ENCODE results near the gene SFTPA2. TPM values are rescaled to one million over a fixed set of nuclear protein-coding genes. Genes with fewer than 3 reads are reported as not detected.
A peak's percentile ranks its signal among the peaks of the same experiment; 100 is the strongest.
"Not testable (repeated sequence)": the region's sequence is repeated elsewhere in the genome, so short reads cannot be mapped to it uniquely, and the experiment has no call there.

Gene SFTPA2
- total RNA-seq, 2 experiments from 2014 or later = not detected

- Mint-ChIP-seq H3K4me3 (no peak overlapping the region), H3K36me3 (peaks cover 3% of the 10 kb centered on the region), H3K27ac (no peak overlapping the region), H3K9me3 (ENCODE audit: low read depth) (no peaks in the 10 kb centered on the region), H3K27me3 (peaks cover 44% of the 10 kb centered on the region), H3K4me1 (peaks cover 17% of the 10 kb centered on the region)
- CTCF ChIA-PET = no interaction called here
- no peak for ATAC-seq
- DNase-seq = no peak
These were observed 23.3 kb upstream of the SFTPA2 start for GRCh38 chr10:79583488-79584024.

GRCh38 chr10:79582954-79583353, 22.7 kb upstream of the SFTPA2 start:
- peak; percentile 58 for DNase-seq

GRCh38 chr10:79582096-79582495, 21.9 kb upstream of the SFTPA2 start:
- no peak overlapping the region for H3K4me3 Mint-ChIP-seq
- peaks cover 17% of the 10 kb centered on the region for H3K4me1 Mint-ChIP-seq
- no peaks in the 10 kb centered on the region for H3K9me3 Mint-ChIP-seq (ENCODE audit: low read depth)
- no peak overlapping the region for H3K27ac Mint-ChIP-seq
- DNase-seq (no peak), ATAC-seq (no peak)
- H3K36me3 Mint-ChIP-seq = peaks cover 3% of the 10 kb centered on the region
- H3K27me3 Mint-ChIP-seq = peaks cover 48% of the 10 kb centered on the region
- CTCF ChIA-PET = no interaction called here

More at GRCh38 chr10:79582954-79583353, 22.7 kb upstream of the SFTPA2 start:
- Mint-ChIP-seq H3K27me3 (peaks cover 43% of the 10 kb centered on the region), H3K4me1 (peaks cover 17% of the 10 kb centered on the region)
- CTCF ChIA-PET; H3K9me3 Mint-ChIP-seq (ENCODE audit: low read depth); H3K4me3 Mint-ChIP-seq; H3K27ac Mint-ChIP-seq; H3K36me3 Mint-ChIP-seq: not testable (repeated sequence)
- ATAC-seq = peak; percentile 61

DNA sequence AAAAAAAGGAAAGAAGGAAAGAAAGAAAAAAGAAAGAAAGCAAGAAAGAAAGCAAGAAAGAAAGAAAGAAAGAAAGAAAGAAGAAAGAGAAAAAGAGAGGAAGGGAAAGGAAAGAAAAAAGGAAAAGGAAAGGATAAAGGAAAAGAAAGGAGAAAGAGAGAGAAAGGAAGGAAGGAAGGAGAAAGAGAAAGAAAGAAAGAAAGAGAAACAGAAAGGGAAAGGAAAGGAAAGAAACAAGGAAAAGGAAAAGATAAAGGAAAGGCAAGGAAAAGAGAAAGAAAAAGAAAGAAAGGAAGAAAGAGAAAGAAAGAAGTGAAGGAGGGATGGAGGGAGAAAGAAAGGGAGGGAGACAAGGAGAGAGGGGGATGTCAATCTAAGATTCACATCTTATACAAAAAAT, 20.8 kb upstream of the SFTPA2 start:
- H3K27ac Mint-ChIP-seq = no peak overlapping the region
- H3K36me3 Mint-ChIP-seq = peaks cover 3% of the 10 kb centered on the region
- H3K4me3 Mint-ChIP-seq = no peak overlapping the region
- ATAC-seq = no peak
- CTCF ChIA-PET = no interaction called here
- DNase-seq = no peak
- H3K27me3 Mint-ChIP-seq = peaks cover 49% of the 10 kb centered on the region
- peaks cover 17% of the 10 kb centered on the region for H3K4me1 Mint-ChIP-seq
- no peaks in the 10 kb centered on the region for H3K9me3 Mint-ChIP-seq (ENCODE audit: low read depth)

DNA sequence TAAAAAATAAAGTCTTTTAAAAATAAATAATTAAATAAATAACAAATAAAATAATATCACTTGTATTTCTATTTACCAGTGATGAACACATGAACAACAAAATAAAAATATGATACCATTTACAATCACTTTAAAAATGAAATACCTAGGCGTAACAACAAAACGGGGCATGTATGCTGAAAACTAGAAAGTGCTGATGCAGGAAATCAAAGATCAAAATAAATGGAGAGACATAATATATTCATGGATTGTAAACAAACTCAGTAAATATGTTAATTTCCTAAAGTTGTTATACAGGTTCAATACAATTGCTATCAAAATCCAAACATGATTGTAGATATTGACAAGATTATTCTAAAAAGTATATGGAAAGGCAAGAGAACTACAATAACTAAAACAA, 19.2 kb upstream of the SFTPA2 start:
- Mint-ChIP-seq H3K27ac (no peak overlapping the region), H3K4me1 (peaks cover 17% of the 10 kb centered on the region), H3K36me3 (peaks cover 3% of the 10 kb centered on the region), H3K4me3 (no peak overlapping the region), H3K9me3 (ENCODE audit: low read depth) (no peaks in the 10 kb centered on the region), H3K27me3 (peaks cover 50% of the 10 kb centered on the region)
- CTCF ChIA-PET = no interaction called here
- DNase-seq = no peak
- ATAC-seq = no peak

DNA sequence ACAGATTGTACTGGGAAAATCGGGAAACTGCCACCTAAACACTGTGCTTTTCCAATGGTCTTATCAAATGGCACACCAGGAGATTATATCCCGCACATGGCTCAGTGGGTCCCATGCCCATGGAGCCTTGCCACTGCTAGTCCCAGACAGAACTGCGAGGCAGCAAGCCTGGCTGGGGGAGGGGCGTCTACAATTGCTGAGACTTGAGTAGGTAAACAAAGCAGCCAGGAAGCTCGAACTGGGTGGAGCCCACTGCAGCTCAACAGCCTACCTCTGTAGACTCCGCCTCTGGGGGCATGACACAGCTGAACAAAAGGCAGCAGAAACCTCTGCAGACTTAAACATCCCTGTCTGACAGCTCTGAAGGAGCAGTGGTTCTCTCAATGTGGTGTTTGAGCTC, 10.4 kb upstream of the SFTPA2 start:
- peaks cover 79% of the 10 kb centered on the region for H3K27me3 Mint-ChIP-seq
- DNase-seq; CTCF ChIA-PET; ATAC-seq; H3K36me3 Mint-ChIP-seq; H3K4me3 Mint-ChIP-seq; H3K27ac Mint-ChIP-seq; H3K9me3 Mint-ChIP-seq (ENCODE audit: low read depth); H3K4me1 Mint-ChIP-seq: not testable (repeated sequence)

GRCh38 chr10:79563426-79563825, 3.2 kb upstream of the SFTPA2 start:
- Mint-ChIP-seq H3K36me3 (peaks cover 1% of the 10 kb centered on the region), H3K27me3 (peaks cover 41% of the 10 kb centered on the region), H3K27ac (no peak overlapping the region), H3K4me1 (peaks cover 5% of the 10 kb centered on the region), H3K4me3 (no peak overlapping the region), H3K9me3 (ENCODE audit: low read depth) (no peaks in the 10 kb centered on the region)
- CTCF ChIA-PET = interaction anchor here (0.7 to 1.2 kb wide), 2 partner anchors 14 to 26 kb away, joined by 3 to 4 read pairs; no protein-coding TSS in a partner anchor
- no peak for ATAC-seq
- no peak for DNase-seq

DNA sequence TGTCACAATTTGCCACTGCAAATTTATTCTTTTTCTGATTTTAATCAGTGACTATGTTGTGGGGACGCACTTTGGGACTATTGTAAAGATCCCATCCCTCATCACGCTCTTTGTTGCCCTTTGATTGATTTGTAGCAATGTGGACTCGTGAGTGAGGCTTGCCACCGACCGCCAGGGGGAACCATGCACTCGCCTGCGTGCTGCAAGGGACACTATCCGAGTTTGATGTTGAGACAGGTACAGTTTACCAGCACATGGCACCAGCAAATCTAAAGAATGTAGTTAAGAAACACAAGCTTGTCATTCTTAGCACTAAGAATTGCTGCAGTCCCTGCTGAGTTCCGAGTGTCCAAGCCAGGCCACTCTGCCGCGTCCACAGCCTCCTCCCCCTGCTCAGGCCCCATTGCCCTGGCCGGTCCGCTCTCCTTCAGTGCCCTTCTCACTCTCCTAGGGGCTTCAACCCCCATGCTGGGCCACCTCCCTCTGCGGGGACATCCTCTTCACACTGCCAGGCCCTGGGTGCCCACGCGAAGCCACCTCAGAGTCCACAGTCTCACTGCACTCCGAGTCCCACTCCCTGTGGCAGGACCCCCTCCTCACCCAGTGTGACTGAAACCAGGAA, 2.0 kb upstream of the SFTPA2 start:
- H3K27ac Mint-ChIP-seq = no peak overlapping the region
- H3K27me3 Mint-ChIP-seq = peaks cover 38% of the 10 kb centered on the region
- H3K9me3 Mint-ChIP-seq (ENCODE audit: low read depth) = no peaks in the 10 kb centered on the region
- H3K36me3 Mint-ChIP-seq = peaks cover 1% of the 10 kb centered on the region
- peak; percentile 84 for DNase-seq
- CTCF ChIA-PET = interaction anchor here (0.7 to 0.8 kb wide), 4 partner anchors 9 to 368 kb away, joined by 3 to 6 read pairs (median 4); no protein-coding TSS in a partner anchor
- H3K4me1 Mint-ChIP-seq = peaks cover 5% of the 10 kb centered on the region
- no peak overlapping the region for H3K4me3 Mint-ChIP-seq
- peak; percentile 92 for ATAC-seq

- CTCF ChIA-PET = interaction anchor here (0.6 to 1.8 kb wide), 3 partner anchors 22 to 829 kb away, joined by 3 read pairs; no protein-coding TSS in a partner anchor
- Mint-ChIP-seq H3K9me3 (ENCODE audit: low read depth) (no peaks in the 10 kb centered on the region), H3K27ac (no peak overlapping the region), H3K4me1 (peaks cover 5% of the 10 kb centered on the region), H3K4me3 (no peak overlapping the region), H3K27me3 (peaks cover 30% of the 10 kb centered on the region), H3K36me3 (no peaks in the 10 kb centered on the region)
- DNase-seq = no peak
- ATAC-seq = no peak
These were observed 1.1 kb upstream of the SFTPA2 start for GRCh38 chr10:79561257-79561656.

- Mint-ChIP-seq H3K27me3 (peaks cover 33% of the 10 kb centered on the region), H3K4me3 (no peak overlapping the region), H3K27ac (no peak overlapping the region), H3K4me1 (peaks cover 5% of the 10 kb centered on the region), H3K9me3 (ENCODE audit: low read depth) (no peaks in the 10 kb centered on the region), H3K36me3 (no peaks in the 10 kb centered on the region)
- CTCF ChIA-PET = interaction anchor here (1.8 kb wide), 1 partner anchor 369 kb away, joined by 3 read pairs; no protein-coding TSS in a partner anchor
- DNase-seq = no peak
- ATAC-seq = no peak
These were observed 481 bp downstream of the SFTPA2 start for GRCh38 chr10:79559726-79560125.

GRCh38 chr10:79556961-79557360, 3.2 kb downstream of the SFTPA2 start:
- ATAC-seq, H3K4me3 Mint-ChIP-seq: not testable (repeated sequence)

DNA sequence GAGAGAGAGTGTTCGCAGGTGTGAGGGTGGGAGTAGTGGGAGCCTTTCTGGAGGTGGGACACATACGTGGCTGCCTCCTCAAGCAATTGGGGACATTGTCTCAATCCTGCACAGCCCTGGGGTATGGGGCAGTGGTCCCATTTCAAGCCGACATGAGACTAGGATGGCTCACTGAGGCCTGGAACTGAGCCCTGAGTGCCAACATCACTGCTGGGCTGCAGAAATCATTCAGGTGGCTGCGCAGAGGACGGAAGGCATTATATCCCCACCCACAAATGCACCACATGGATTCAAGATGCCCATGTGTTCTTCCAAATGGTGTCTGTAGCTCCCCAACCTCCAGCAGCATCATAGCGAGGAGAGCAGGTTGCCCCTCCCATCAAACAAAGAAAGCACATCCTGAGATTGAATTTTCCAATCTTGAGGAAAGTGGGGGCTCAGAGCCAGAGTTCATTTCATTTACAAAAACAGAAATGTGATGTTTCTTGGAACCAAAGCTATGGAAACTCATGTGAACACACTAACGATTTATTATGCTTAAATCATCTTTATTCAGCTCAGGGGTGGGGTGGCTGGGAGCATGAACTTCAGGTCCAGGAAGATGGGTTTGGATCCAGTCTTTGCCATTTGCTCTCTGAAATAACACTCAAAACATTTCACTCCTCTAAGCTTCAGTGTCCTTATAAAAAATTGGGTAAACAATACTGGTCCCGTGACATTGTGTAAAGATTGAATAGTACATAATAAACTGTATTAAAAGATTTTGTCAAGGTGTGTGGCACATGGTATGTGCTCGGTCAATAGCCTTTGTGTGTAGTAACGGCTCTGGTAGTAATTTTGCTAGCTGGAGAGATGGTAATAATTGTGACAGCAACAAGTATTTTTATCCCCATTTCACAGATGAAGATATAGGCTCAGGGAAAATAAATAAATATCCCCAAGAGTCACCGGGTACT, 4.6 kb downstream of the SFTPA2 start:
- DNase-seq (no peak), ATAC-seq (no peak)
- peaks cover 12% of the 10 kb centered on the region for H3K27me3 Mint-ChIP-seq
- no peak overlapping the region for H3K4me3 Mint-ChIP-seq
- no peak overlapping the region for H3K27ac Mint-ChIP-seq
- CTCF ChIA-PET = interaction anchor here (0.6 kb wide), 1 partner anchor 181 kb away, joined by 3 read pairs; no protein-coding TSS in a partner anchor
- H3K4me1 Mint-ChIP-seq = peaks cover 10% of the 10 kb centered on the region
- H3K9me3 Mint-ChIP-seq (ENCODE audit: low read depth) = no peaks in the 10 kb centered on the region
- H3K36me3 Mint-ChIP-seq = no peaks in the 10 kb centered on the region

More at GRCh38 chr10:79556961-79557360, 3.2 kb downstream of the SFTPA2 start:
- DNase-seq; H3K9me3 Mint-ChIP-seq (ENCODE audit: low read depth); H3K36me3 Mint-ChIP-seq; CTCF ChIA-PET; H3K27ac Mint-ChIP-seq: not testable (repeated sequence)
- Mint-ChIP-seq H3K27me3 (peaks cover 20% of the 10 kb centered on the region), H3K4me1 (peaks cover 13% of the 10 kb centered on the region)

GRCh38 chr10:79552143-79552542, 8.1 kb downstream of the SFTPA2 start:
- H3K9me3 Mint-ChIP-seq (ENCODE audit: low read depth) = no peaks in the 10 kb centered on the region
- H3K4me3 Mint-ChIP-seq = no peak overlapping the region
- H3K4me1 Mint-ChIP-seq = peaks cover 29% of the 10 kb centered on the region
- CTCF ChIA-PET = interaction anchor here (0.9 to 2.4 kb wide), 3 partner anchors 10 to 15 kb away, joined by 3 to 6 read pairs (median 3); no protein-coding TSS in a partner anchor
- ATAC-seq (no peak), DNase-seq (no peak)
- H3K27me3 Mint-ChIP-seq = peaks cover 4% of the 10 kb centered on the region
- H3K27ac Mint-ChIP-seq = no peak overlapping the region
- H3K36me3 Mint-ChIP-seq = peaks cover 2% of the 10 kb centered on the region

Measured in activated CD8-positive, alpha-beta memory T cell treated with anti-CD3 and anti-CD28 coated beads, Interleukin-2, amount 10 ng/mL, durations not matched to agents 7 days and 5 days (primary cell).